B cell (primary cell): Measurements from ENCODE around the gene NDOR1. TPM values are rescaled to one million over a fixed set of nuclear protein-coding genes. Genes with fewer than 3 reads are reported as not detected.
A peak's percentile ranks its signal among the peaks of the same experiment; 100 is the strongest.

Source experiments
- ATAC-seq: fragments of 200-7000 bp; cut with Tn5 transposase; one replicate; pipeline ENCODE4 v1.10.0; 2021; ENCODE audit warnings: low read depth, mild to moderate bottlenecking, moderate number of reproducible peaks, moderate library complexity
- CTCF ChIA-PET: fragments of 350-600 bp; sonication (Branson Sonifier 250); formaldehyde crosslinking; loops from one replicate; lab custom pipeline; 2021; ENCODE audit warnings: antibody characterized with exemption, inconsistent platforms; lab: Charles Lee
- POLR2A ChIA-PET: fragments of 350-600 bp; sonication (Branson Sonifier 250); formaldehyde crosslinking; loops from one replicate; lab custom pipeline; 2021; ENCODE audit warnings: antibody characterized with exemption; lab: Charles Lee
- DNase-seq: peaks from one replicate; pipeline ENCODE4 v3.0.0; 2013
- H2AFZ ChIP-seq: 2 replicates; pipeline ENCODE4 v1.6.1; 2012; ENCODE audit warnings: mild to moderate bottlenecking, low read depth, low read length; ENCODE audit not compliant: insufficient read depth, poor library complexity, severe bottlenecking
- H3K27ac ChIP-seq, 2 donors: 1 replicate in 1 of 2; 2 replicates in 1 of 2; pipeline ENCODE4 v1.5.1; 2012 to 2013; ENCODE audit warnings: low read length in 2 of 2, mild to moderate bottlenecking in 2 of 2, moderate library complexity in 1 of 2
- H3K27me3 ChIP-seq, 4 experiments: fragments of 200-600 bp in 1 of 4; sonication (generic) in 1 of 4; replicated peaks in 1 of 4; 1 replicate in 2 of 4; 2 replicates in 2 of 4; pipeline versions ENCODE4 v1.6.1 to v1.7.0; 2013 to 2016; ENCODE audit warnings: low read length in 3 of 4, mild to moderate bottlenecking in 2 of 4, mixed read lengths in 1 of 4, moderate library complexity in 1 of 4; ENCODE audit not compliant: insufficient read depth in 4 of 4, control insufficient read depth in 3 of 4; ENCODE audit errors: control extremely low read depth in 1 of 4
- H3K36me3 ChIP-seq, 2 experiments: replicated peaks in 1 of 2; 1 replicate in 1 of 2; 2 replicates in 1 of 2; pipeline versions ENCODE4 v1.6.1 to v1.7.1; 2013; ENCODE audit warnings: low read length in 1 of 2; ENCODE audit not compliant: insufficient read depth in 2 of 2, control insufficient read depth in 1 of 2; ENCODE audit errors: control extremely low read depth in 1 of 2, extremely low read depth in 1 of 2
- H3K4me1 ChIP-seq, 2 donors: fragments of 200-600 bp in 1 of 2; sonication (generic) in 1 of 2; 1 replicate in 1 of 2; 2 replicates in 1 of 2; pipeline versions ENCODE4 v1.5.1 to v1.6.1; 2013 to 2017; ENCODE audit warnings: low read length in 2 of 2; ENCODE audit not compliant: control insufficient read depth in 2 of 2, insufficient read depth in 2 of 2
- H3K4me2 ChIP-seq: replicated peaks from 2 replicates; pipeline ENCODE3; 2012; ENCODE audit warnings: mild to moderate bottlenecking, low read depth, low read length; ENCODE audit not compliant: poor library complexity, severe bottlenecking
- H3K4me3 ChIP-seq, 5 experiments: fragments of 200-600 bp in 1 of 5; sonication (generic) in 1 of 5; 1 replicate in 3 of 5; 2 replicates in 2 of 5; pipeline versions ENCODE4 v1.5.1 to v1.7.0; 2011 to 2016; ENCODE audit warnings: low read length in 4 of 5, mild to moderate bottlenecking in 4 of 5, low read depth in 2 of 5, control low read depth in 1 of 5, moderate library complexity in 1 of 5; ENCODE audit not compliant: insufficient read depth in 1 of 5; ENCODE audit errors: control extremely low read depth in 1 of 5, extremely low read depth in 1 of 5
- H3K79me2 ChIP-seq: fragments of 200-600 bp; sonication (generic); one replicate; pipeline ENCODE4 v1.6.0; 2016; ENCODE audit warnings: low read length; ENCODE audit not compliant: control insufficient read depth, insufficient read depth
- H3K9ac ChIP-seq: fragments of 200-600 bp; sonication (generic); 2 replicates; pipeline ENCODE4 v1.6.1; 2017; ENCODE audit warnings: mild to moderate bottlenecking, low read length, moderate library complexity
- H3K9me3 ChIP-seq, 3 donors: one replicate each; pipeline versions ENCODE4 v1.6.1 to v1.7.1; 2013; ENCODE audit warnings: low read length in 2 of 3; ENCODE audit not compliant: control insufficient read depth in 2 of 3, insufficient read depth in 1 of 3; ENCODE audit errors: control extremely low read depth in 1 of 3
- H4K20me1 ChIP-seq: 2 replicates; pipeline ENCODE4 v1.6.0; 2012; ENCODE audit warnings: mild to moderate bottlenecking, low read length; ENCODE audit not compliant: insufficient read depth, control insufficient read depth, poor library complexity, severe bottlenecking
- H3K27ac Mint-ChIP-seq: one replicate; pipeline ENCODE4 v1.8.0; 2021; ENCODE audit warnings: mixed read lengths
- H3K27me3 Mint-ChIP-seq: one replicate; pipeline ENCODE4 v1.8.0; 2021; ENCODE audit warnings: mixed read lengths
- H3K4me1 Mint-ChIP-seq: one replicate; pipeline ENCODE4 v1.8.0; 2021; ENCODE audit warnings: mixed read lengths
- H3K4me3 Mint-ChIP-seq: one replicate; pipeline ENCODE4 v1.8.0; 2021; ENCODE audit warnings: mixed read lengths
- H3K9me3 Mint-ChIP-seq: one replicate; pipeline ENCODE4 v1.8.0; 2022; ENCODE audit warnings: mixed read lengths; ENCODE audit not compliant: insufficient read depth
- CTCF ChIP-seq: fragments of 200-600 bp; IDR thresholded peaks from one replicate; pipeline ENCODE4 v1.8.0; 2022; ENCODE audit warnings: antibody characterized with exemption, mild to moderate bottlenecking
- EZH2 ChIP-seq: IDR thresholded peaks from 2 replicates; pipeline ENCODE4 v1.6.1; 2012; ENCODE audit warnings: borderline replicate concordance, low read depth, mild to moderate bottlenecking, moderate library complexity, low read length; ENCODE audit not compliant: insufficient read depth, poor library complexity, severe bottlenecking
- WGBS: methylation state at CpG from one replicate; pipeline ENCODE4 v1.1.5; 2013; ENCODE audit warnings: missing lambda C conversion rate; ENCODE audit not compliant: insufficient coverage; 5-methylcytosine and 5-hydroxymethylcytosine counted together
- intact Hi-C: fragments of 100-400 bp; cut with micrococcal nuclease; formaldehyde crosslinking; loops from one replicate; pipeline ENCODE4 v1.10.0; 2022
- polyA plus RNA-seq: library from polyadenylated mRNA; depleted of rRNA; stranded (reverse); fragments of >200 nt; gene quantifications from 2 replicates; pipeline ENCODE4 v1.2.3, GENCODE V29; 2012
- total RNA-seq, 2 donors: library from RNA; stranded (reverse); fragments of 120-200 nt in 1 of 2; gene quantifications; 1 replicate in 1 of 2; 2 replicates in 1 of 2; pipeline versions ENCODE4 v1.2.3 to v1.2.4, GENCODE V29; 2013 to 2022

NDOR1 gene
- total and polyA plus RNA-seq, 2 donors (not counting 1 experiment from before 2014, with no cell fraction given) = 36.4 to 40.9 TPM

- no peak overlapping the region for H3K27ac Mint-ChIP-seq
- H2AFZ ChIP-seq = no peak overlapping the region
- no peaks in the 10 kb centered on the region for H3K9me3 Mint-ChIP-seq
- no peaks in the 10 kb centered on the region for H3K27me3 Mint-ChIP-seq
- H3K9me3 ChIP-seq = no peaks in the 10 kb centered on the region
- ChIA-PET CTCF (interaction anchor here (0.6 kb wide), 1 partner anchor 16 kb away, joined by 3 read pairs; no protein-coding TSS in a partner anchor), POLR2A (interaction anchor here (0.6 to 1.1 kb wide), 2 partner anchors 19 to 107 kb away, joined by 3 to 6 read pairs; partner anchors contain the start of gene TPRN)
- DNase-seq = no peak
- H3K27me3 ChIP-seq = no peaks in the 10 kb centered on the region
- H3K79me2 ChIP-seq = no peaks in the 10 kb centered on the region
- no peak overlapping the region for H3K4me2 ChIP-seq
- peak overlapping the region; percentile 57 for H3K4me3 Mint-ChIP-seq
- ATAC-seq = no peak
- H3K36me3 ChIP-seq = no peaks in the 10 kb centered on the region
- no peaks in the 10 kb centered on the region for H4K20me1 ChIP-seq
- H3K4me1 ChIP-seq = peaks cover 9 to 25% of the 10 kb centered on the region in 2 donors
- H3K4me1 Mint-ChIP-seq = peaks cover 12% of the 10 kb centered on the region
- 92% methylated on average over 52 of the region's 52 CpGs for WGBS
- no peak overlapping the region for H3K4me3 ChIP-seq
- intact Hi-C loops = loop anchor here (5.0 kb wide), 1 partner anchor 387 kb away; the partner anchor contains the start of gene ARRDC1
- no peak overlapping the region for H3K9ac ChIP-seq
- no peak overlapping the region for H3K27ac ChIP-seq
- TF ChIP-seq EZH2 (no peak), CTCF (no peak)
Observed at GRCh38 chr9:137220317-137221094, 15.0 kb downstream of the NDOR1 start.

GRCh38 chr9:137221095-137221505, 15.6 kb downstream of the NDOR1 start:
- H3K27me3 Mint-ChIP-seq = no peaks in the 10 kb centered on the region
- WGBS = 97% methylated on average over 6 of the region's 14 CpGs
- no peak overlapping the region for H3K9ac ChIP-seq
- no peaks in the 10 kb centered on the region for H3K9me3 Mint-ChIP-seq
- CTCF ChIA-PET = no interaction called here
- no peak overlapping the region for H3K27ac Mint-ChIP-seq
- no peak overlapping the region for H3K27ac ChIP-seq
- no peaks in the 10 kb centered on the region for H3K36me3 ChIP-seq
- H3K4me1 ChIP-seq = peaks cover 9 to 25% of the 10 kb centered on the region in 2 donors
- H3K9me3 ChIP-seq = no peaks in the 10 kb centered on the region
- ATAC-seq (no peak), DNase-seq (no peak)
- H3K79me2 ChIP-seq = no peaks in the 10 kb centered on the region
- no peak overlapping the region for H3K4me3 ChIP-seq
- H3K4me2 ChIP-seq = peak overlapping the region; percentile 95
- peaks cover 0 to 2% (median 0%) of the 10 kb centered on the region in 4 experiments for H3K27me3 ChIP-seq
- intact Hi-C loops = loop anchor here (5.0 kb wide), 1 partner anchor 386 kb away; the partner anchor contains the start of gene ARRDC1
- no peak for TF ChIP-seq CTCF
- TF ChIP-seq EZH2 = no peak
- H3K4me3 Mint-ChIP-seq = peak overlapping the region; percentile 57
- no peak overlapping the region for H2AFZ ChIP-seq
- H3K4me1 Mint-ChIP-seq = peaks cover 12% of the 10 kb centered on the region
- H4K20me1 ChIP-seq = no peaks in the 10 kb centered on the region
- POLR2A ChIA-PET = no interaction called here
